ENCODE results near the gene KCNJ4. TPM values are rescaled to one million over a fixed set of nuclear protein-coding genes. Genes with fewer than 3 reads are reported as not detected.

The KCNJ4 gene
- total RNA-seq, 1 donor from 2014 or later: 1.7 TPM

GRCh38 chr22:38481871-38482332, 26.9 kb upstream of the KCNJ4 start:
- H3K27me3 Mint-ChIP-seq: no peaks in the 10 kb centered on the region
- no peak for DNase-seq (ENCODE audit: low spot score, unreplicated experiment)
- peak overlapping the region; percentile 83 for H3K27ac Mint-ChIP-seq

GRCh38 chr22:38481162-38481870, 26.3 kb upstream of the KCNJ4 start:
- Mint-ChIP-seq H3K27ac (peak overlapping the region; percentile 92), H3K27me3 (no peaks in the 10 kb centered on the region), H3K36me3 (ENCODE audit: insufficient read depth) (peaks cover 39% of the 10 kb centered on the region), H3K4me1 (ENCODE audit: low read depth) (peaks cover 11% of the 10 kb centered on the region), H3K4me3 (ENCODE audit: low read depth) (no peak overlapping the region), H3K9me3 (ENCODE audit: low read depth) (no peaks in the 10 kb centered on the region)
- no peak for TF ChIP-seq CTCF (IDR thresholded peaks at IDR 0.05; ENCODE audit: unreplicated experiment)
- no peak for DNase-seq (ENCODE audit: low spot score, unreplicated experiment)

More at GRCh38 chr22:38481871-38482332, 26.9 kb upstream of the KCNJ4 start:
- TF ChIP-seq CTCF (IDR thresholded peaks at IDR 0.05; ENCODE audit: unreplicated experiment): no peak
- Mint-ChIP-seq H3K4me1 (ENCODE audit: low read depth) (peaks cover 11% of the 10 kb centered on the region), H3K36me3 (ENCODE audit: insufficient read depth) (peaks cover 43% of the 10 kb centered on the region), H3K4me3 (ENCODE audit: low read depth) (no peak overlapping the region), H3K9me3 (ENCODE audit: low read depth) (no peaks in the 10 kb centered on the region)

GRCh38 chr22:38479096-38479837, 24.3 kb upstream of the KCNJ4 start:
- peak overlapping the region; percentile 49 for H3K27ac Mint-ChIP-seq
- H3K27me3 Mint-ChIP-seq: no peaks in the 10 kb centered on the region
- TF ChIP-seq CTCF (IDR thresholded peaks at IDR 0.05; ENCODE audit: unreplicated experiment): no peak

GRCh38 chr22:38477585-38477984, 22.6 kb upstream of the KCNJ4 start:
- peaks cover 14% of the 10 kb centered on the region for H3K4me1 Mint-ChIP-seq (ENCODE audit: low read depth)
- no peak overlapping the region for H3K4me3 Mint-ChIP-seq (ENCODE audit: low read depth)
- peak overlapping the region; percentile 12 for H3K27ac Mint-ChIP-seq
- TF ChIP-seq CTCF (IDR thresholded peaks at IDR 0.05; ENCODE audit: unreplicated experiment): no peak
- H3K9me3 Mint-ChIP-seq (ENCODE audit: low read depth): no peaks in the 10 kb centered on the region
- no peaks in the 10 kb centered on the region for H3K27me3 Mint-ChIP-seq
- DNase-seq (ENCODE audit: low spot score, unreplicated experiment): no peak
- peaks cover 15% of the 10 kb centered on the region for H3K36me3 Mint-ChIP-seq (ENCODE audit: insufficient read depth)

More at GRCh38 chr22:38479096-38479837, 24.3 kb upstream of the KCNJ4 start:
- peaks cover 11% of the 10 kb centered on the region for H3K4me1 Mint-ChIP-seq (ENCODE audit: low read depth)
- no peak for DNase-seq (ENCODE audit: low spot score, unreplicated experiment)
- H3K4me3 Mint-ChIP-seq (ENCODE audit: low read depth): no peak overlapping the region
- peaks cover 26% of the 10 kb centered on the region for H3K36me3 Mint-ChIP-seq (ENCODE audit: insufficient read depth)
- no peaks in the 10 kb centered on the region for H3K9me3 Mint-ChIP-seq (ENCODE audit: low read depth)

GRCh38 chr22:38474003-38474607, 19.1 kb upstream of the KCNJ4 start:
- DNase-seq (ENCODE audit: low spot score, unreplicated experiment): no peak
- Mint-ChIP-seq H3K27ac (peak overlapping the region; percentile 54), H3K4me3 (ENCODE audit: low read depth) (no peak overlapping the region), H3K4me1 (ENCODE audit: low read depth) (peaks cover 11% of the 10 kb centered on the region), H3K27me3 (no peaks in the 10 kb centered on the region), H3K9me3 (ENCODE audit: low read depth) (no peaks in the 10 kb centered on the region), H3K36me3 (ENCODE audit: insufficient read depth) (peaks cover 2% of the 10 kb centered on the region)
- TF ChIP-seq CTCF (IDR thresholded peaks at IDR 0.05; ENCODE audit: unreplicated experiment): no peak

Measured in progenitor cell of endocrine pancreas (in vitro differentiated cells).